Endothelial cell of umbilical vein (primary cell): ENCODE measurements around the gene CXXC5. TPM values are rescaled to one million over a fixed set of nuclear protein-coding genes. Genes with fewer than 3 reads are reported as not detected.

ENCODE experiments used
- BruUV-seq: library from RNA; stranded (reverse); fragments of 400-500 nt; replicated peaks from 2 replicates; lab custom pipeline; 2021; lab: Mats Ljungman, UMichigan
- CTCF ChIA-PET: fragments of 300-600, 350-600 bp; sonication (Branson Sonifier 250); formaldehyde crosslinking; loops from one replicate; lab custom pipeline; 2021; ENCODE audit warnings: antibody characterized with exemption, inconsistent platforms; lab: Charles Lee
- POLR2A ChIA-PET: fragments of 300-600, 350-600 bp; sonication (Branson Sonifier 250); formaldehyde crosslinking; loops from one replicate; lab custom pipeline; 2021; ENCODE audit warnings: antibody characterized with exemption, inconsistent platforms; lab: Charles Lee
- DNase-seq: peaks from one replicate; pipeline ENCODE4 v3.0.0-alpha.2; 2011; ENCODE audit warnings: low read depth, low spot score
- FAIRE-seq: peaks from 2 replicates; lab custom pipeline; 2011; peaks lifted over from hg19 to GRCh38; lab: Jason Lieb, UNC
- H2AFZ ChIP-seq: 2 replicates; pipeline ENCODE4 v1.6.0; 2012; ENCODE audit warnings: low read depth, low read length, control low read depth, inconsistent platforms
- H3K27ac ChIP-seq: 2 replicates; pipeline ENCODE4 v1.5.1; 2011; ENCODE audit warnings: low read depth, mild to moderate bottlenecking, control low read depth, low read length, moderate library complexity; ENCODE audit not compliant: insufficient read depth
- H3K27me3 ChIP-seq, 2 experiments: 2 replicates each; pipeline versions ENCODE4 v1.6.0 to v1.6.1; 2011; ENCODE audit warnings: low read length in 2 of 2, mixed read lengths in 1 of 2; ENCODE audit not compliant: control insufficient read depth in 2 of 2, insufficient read depth in 2 of 2
- H3K36me3 ChIP-seq, 2 experiments: 2 replicates in 1 of 2; 3 replicates in 1 of 2; pipeline ENCODE4 v1.5.1; 2011; ENCODE audit warnings: low read length in 2 of 2, mild to moderate bottlenecking in 1 of 2, moderate library complexity in 1 of 2; ENCODE audit not compliant: control insufficient read depth in 2 of 2, insufficient read depth in 2 of 2; ENCODE audit errors: extremely low read depth in 1 of 2
- H3K4me1 ChIP-seq: 3 replicates; pipeline ENCODE4 v1.5.1; 2011; ENCODE audit warnings: mild to moderate bottlenecking, low read length; ENCODE audit not compliant: control insufficient read depth, insufficient read depth; ENCODE audit errors: extremely low read depth
- H3K4me2 ChIP-seq: 2 replicates; pipeline ENCODE4 v1.6.1; 2011; ENCODE audit warnings: low read length, control low read depth, mixed read lengths; ENCODE audit not compliant: insufficient read depth
- H3K4me3 ChIP-seq, 3 experiments: fragments of 200-600 bp in 1 of 3; sonication (generic), shearing (Covaris generic) in 1 of 3; replicated peaks in 1 of 3; 2 replicates each; pipeline ENCODE4 v1.5.1; 2011 to 2016; ENCODE audit warnings: control low read depth in 3 of 3, low read length in 3 of 3, mild to moderate bottlenecking in 2 of 3, inconsistent platforms in 1 of 3, low read depth in 1 of 3, moderate library complexity in 1 of 3; ENCODE audit not compliant: insufficient read depth in 1 of 3
- H3K79me2 ChIP-seq: 2 replicates; pipeline ENCODE4 v1.6.0; 2012; ENCODE audit warnings: low read length, inconsistent platforms; ENCODE audit not compliant: control insufficient read depth, insufficient read depth
- H3K9ac ChIP-seq: replicated peaks from 2 replicates; pipeline ENCODE3; 2011; ENCODE audit warnings: low read length, control low read depth; ENCODE audit not compliant: insufficient read depth; ENCODE audit errors: extremely low read depth
- H3K9me1 ChIP-seq: replicated peaks from 3 replicates; pipeline ENCODE4 v1.6.0; 2011; ENCODE audit warnings: mild to moderate bottlenecking, low read length; ENCODE audit not compliant: control insufficient read depth, insufficient read depth; ENCODE audit errors: extremely low read depth
- H3K9me3 ChIP-seq: replicated peaks from 2 replicates; pipeline ENCODE4 v1.5.1; 2012; ENCODE audit warnings: low read length, inconsistent platforms; ENCODE audit not compliant: control insufficient read depth, insufficient read depth
- H4K20me1 ChIP-seq: replicated peaks from 2 replicates; pipeline ENCODE3; 2011; ENCODE audit warnings: mild to moderate bottlenecking, low read length; ENCODE audit not compliant: control insufficient read depth, insufficient read depth; ENCODE audit errors: extremely low read depth
- CTCF ChIP-seq, 2 donors: IDR thresholded peaks; 1 replicate in 1 of 2; 2 replicates in 1 of 2; pipeline ENCODE4 v1.5.1; 2011; ENCODE audit warnings: low read length in 2 of 2, mild to moderate bottlenecking in 2 of 2, moderate library complexity in 2 of 2, control low read depth in 1 of 2, inconsistent platforms in 1 of 2, low read depth in 1 of 2; ENCODE audit not compliant: insufficient read depth in 1 of 2; ENCODE audit errors: extremely low read depth in 1 of 2
- FOS ChIP-seq: IDR thresholded peaks from 2 replicates; pipeline ENCODE4 v1.6.1; 2011; ENCODE audit warnings: mild to moderate bottlenecking, low read length, moderate library complexity, borderline replicate concordance; ENCODE audit not compliant: insufficient read depth
- JUN ChIP-seq: IDR thresholded peaks from 2 replicates; pipeline ENCODE4 v1.6.1; 2011; ENCODE audit warnings: borderline replicate concordance, low read depth; ENCODE audit not compliant: insufficient read length, insufficient read depth
- MYC ChIP-seq: IDR thresholded peaks from one replicate; pipeline ENCODE4 v1.6.1; 2011; ENCODE audit warnings: mild to moderate bottlenecking, low read depth, low read length
- POLR2A ChIP-seq: IDR thresholded peaks from 2 replicates; pipeline ENCODE4 v1.6.1; 2012; ENCODE audit warnings: low read depth, mild to moderate bottlenecking, control low read depth, low read length
- dilution Hi-C: fragments of 300-500 bp; cut with MboI; formaldehyde crosslinking; loops from one replicate; pipeline ENCODE4 v1.15.0; 2019; ENCODE audit warnings: low sequenced_read_pairs; ENCODE audit not compliant: extremely low pct_ligation_motif_present
- intact Hi-C: fragments of 100-400 bp; cut with micrococcal nuclease; formaldehyde crosslinking; loops from one replicate; pipeline ENCODE4 v1.10.0; 2022
- polyA plus RNA-seq, 4 experiments: library from polyadenylated mRNA; depleted of rRNA in 3 of 4; stranded (reverse) in 3 of 4; unstranded in 1 of 4; fragments of >200 nt; gene quantifications; 2 replicates each; pipeline versions ENCODE4 v1.2.1 to v1.2.3, GENCODE V29; 2011 to 2012; ENCODE audit warnings: missing spikeins in 1 of 4
- total RNA-seq: library from RNA; stranded (reverse); gene quantifications from 2 replicates; pipeline ENCODE4 v1.2.3, GENCODE V29; 2021
- TF ChIP-seq, protein P1 (sequence below): IDR thresholded peaks from 2 replicates; pipeline ENCODE4 v1.6.1; 2011; ENCODE audit not compliant: insufficient read depth, insufficient read length

CXXC5 gene
- total and polyA plus RNA-seq, 2 donors (not counting 3 experiments of a cell fraction or from before 2014, with no cell fraction given): 2.7 to 5.5 TPM

DNA sequence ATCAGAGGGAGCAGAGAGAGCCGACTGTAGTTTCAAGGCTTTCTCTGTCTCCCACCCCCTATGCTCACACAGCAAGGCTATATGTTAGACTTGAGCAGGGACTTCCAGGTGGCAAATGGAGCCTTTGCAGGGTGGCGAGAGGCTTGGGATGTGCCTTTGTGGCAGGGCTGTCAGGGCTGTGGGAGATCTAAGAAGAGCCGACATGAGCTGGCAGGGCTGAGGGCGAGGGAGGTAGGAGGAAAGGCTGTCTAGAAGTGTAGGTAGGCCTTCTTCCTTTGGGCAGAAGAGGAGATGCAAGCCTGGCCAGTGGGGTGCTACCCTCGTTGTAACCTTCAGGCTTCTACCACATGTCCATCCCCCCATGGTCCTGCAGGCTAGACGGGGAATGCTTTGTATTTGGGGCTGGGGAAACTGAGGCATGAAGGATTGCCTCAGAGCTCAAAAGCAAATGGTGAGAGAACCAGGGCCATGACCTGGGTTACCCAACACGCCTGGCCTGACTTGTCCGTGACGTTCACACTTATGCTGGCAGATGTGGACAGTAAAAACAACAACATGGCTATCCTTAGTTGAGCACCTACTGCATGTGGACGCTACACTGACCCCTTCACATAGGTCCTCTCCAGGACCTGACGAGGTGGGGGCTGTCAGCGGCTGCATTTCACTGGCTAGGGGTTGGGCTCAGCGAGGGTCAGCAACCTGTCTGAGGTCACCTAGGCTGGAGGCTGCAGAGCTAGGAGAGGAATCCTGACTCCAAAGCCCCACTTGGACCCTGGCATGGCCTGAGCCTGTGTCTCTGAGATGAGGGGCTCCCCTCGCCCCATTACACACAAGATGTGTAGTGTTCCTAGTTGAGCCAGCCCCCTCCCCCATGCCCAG, 15.3 kb downstream of the CXXC5 start:
- Histone ChIP-seq H3K27ac (no peak overlapping the region), H3K36me3 (no peaks in the 10 kb centered on the region), H3K4me2 (no peak overlapping the region), H3K9ac (no peak overlapping the region), H3K4me1 (peaks cover 41% of the 10 kb centered on the region), H3K4me3 (no peak overlapping the region), H3K79me2 (no peaks in the 10 kb centered on the region), H3K9me1 (no peaks in the 10 kb centered on the region), H3K27me3 (no peaks in the 10 kb centered on the region), H4K20me1 (no peaks in the 10 kb centered on the region), H2AFZ (no peak overlapping the region), H3K9me3 (no peaks in the 10 kb centered on the region)
- TF ChIP-seq POLR2A (no peak), MYC (no peak), FOS (no peak), CTCF (IDR thresholded peaks at IDR 0.05; ENCODE audit: extremely low read depth in 1 of 2, insufficient read depth in 1 of 2, low read depth in 1 of 2, low read length in 2 of 2) (no peak), JUN (no peak)
- TF ChIP-seq, protein P1, sequence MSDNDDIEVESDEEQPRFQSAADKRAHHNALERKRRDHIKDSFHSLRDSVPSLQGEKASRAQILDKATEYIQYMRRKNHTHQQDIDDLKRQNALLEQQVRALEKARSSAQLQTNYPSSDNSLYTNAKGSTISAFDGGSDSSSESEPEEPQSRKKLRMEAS: no peak
- no peak for FAIRE-seq
- ChIA-PET POLR2A (no interaction called here), CTCF (no interaction called here)
- intact Hi-C loops (no loop called here), dilution Hi-C loops (no loop called here)
- no peak for DNase-seq
- no TSS peak for BruUV-seq
